NCI-H748 (cell line): ENCODE data around the gene OR2T4.
A peak's percentile ranks its signal among the peaks of the same experiment; 100 is the strongest.

Experiments
- DNase-seq: peaks from one replicate; lab custom pipeline; 2025; ENCODE audit not compliant: unreplicated experiment; lab: John Stamatoyannopoulos, UW

The OR2T4 gene

GRCh38 chr1:248361121-248361715 lies at the start of gene OR2T4:
OR2T4 (plus strand) TSS chr1:248361665; CDS start chr1:248361665, 0 bp downstream.
- no peak for DNase-seq

- DNase-seq: no peak
Measured at GRCh38 chr1:248316796-248317195, 44.7 kb upstream of the OR2T4 start.

- no peak for DNase-seq
Measured at GRCh38 chr1:248324468-248324867, 37.0 kb upstream of the OR2T4 start, which contains the start of gene OR2M7. OR2M7 (minus strand) TSS chr1:248324568; CDS start chr1:248324568, 0 bp downstream.

- no peak for DNase-seq
Measured at GRCh38 chr1:248343451-248343850, 18.0 kb upstream of the OR2T4 start.

- no peak for DNase-seq
Measured at GRCh38 chr1:248348475-248348874, 13.0 kb upstream of the OR2T4 start, which contains the start of gene OR14C36. OR14C36 (plus strand) TSS chr1:248348775; CDS start chr1:248348775, 0 bp downstream.

GRCh38 chr1:248359415-248359814 lies 2.0 kb upstream of the OR2T4 start:
- DNase-seq: no peak

- no peak for DNase-seq
Measured at GRCh38 chr1:248366609-248367008, 5.1 kb downstream of the OR2T4 start.

GRCh38 chr1:248372394-248372793 lies 10.9 kb downstream of the OR2T4 start:
- DNase-seq: no peak

GRCh38 chr1:248373761-248374160 lies 12.3 kb downstream of the OR2T4 start:
- no peak for DNase-seq

GRCh38 chr1:248375446-248375845 lies 14.0 kb downstream of the OR2T4 start, which contains the start of gene OR2T6:
OR2T6 (plus strand) TSS chr1:248375746; CDS start chr1:248387609, 11,863 bp downstream.
- no peak for DNase-seq

GRCh38 chr1:248376916-248377315 lies 15.5 kb downstream of the OR2T4 start:
- DNase-seq: no peak

GRCh38 chr1:248380854-248381253 lies 19.4 kb downstream of the OR2T4 start:
- DNase-seq: no peak

- DNase-seq: no peak
Measured at GRCh38 chr1:248388426-248388825, 27.0 kb downstream of the OR2T4 start.

GRCh38 chr1:248393050-248393449 lies 31.6 kb downstream of the OR2T4 start:
- peak; percentile 29 for DNase-seq

GRCh38 chr1:248402748-248403147 lies 41.3 kb downstream of the OR2T4 start, which contains the start of gene OR2T1:
OR2T1 (plus strand) TSS chr1:248403048; CDS start chr1:248406148, 3,100 bp downstream.
- no peak for DNase-seq

- DNase-seq: peak; percentile 7
Measured at GRCh38 chr1:248404024-248404423, 42.6 kb downstream of the OR2T4 start.

- no peak for DNase-seq
Measured at GRCh38 chr1:248406721-248407692, 45.5 kb downstream of the OR2T4 start.
